ENCODE results near the gene TTI1. TPM values are rescaled to one million over a fixed set of nuclear protein-coding genes. Genes with fewer than 3 reads are reported as not detected.
A peak's percentile ranks its signal among the peaks of the same experiment; 100 is the strongest.

Gene TTI1
- total RNA-seq, 1 experiment from 2014 or later, result 37.4 TPM

GRCh38 chr20:37947943-37948342 lies 85.3 kb downstream of the TTI1 start:
- no peak overlapping the region for H4K5ac ChIP-seq (ENCODE audit: insufficient read length, low read depth, low read length)
- Mint-ChIP-seq H3K27ac (no peak overlapping the region; a peak in 1 of 7 replicates), H3K4me3 (no peak overlapping the region), H3K4me1 (peaks cover 0 to 5% of the 10 kb centered on the region in 2 experiments; a peak in 1 of 4 replicates), H3K27me3 (ENCODE audit: low read depth) (peaks cover 5% of the 10 kb centered on the region), H3K9me3 (peaks cover 7 to 8% of the 10 kb centered on the region in 2 experiments; a peak in 3 of 5 replicates), H3K36me3 (ENCODE audit: insufficient read depth in 1 of 3, low read depth in 3 of 3) (peaks cover 0 to 7% (median 0%) of the 10 kb centered on the region in 3 experiments; a peak in 3 of 7 replicates)
- H3K27me3 ChIP-seq (ENCODE audit: insufficient read depth, low read length), result no peaks in the 10 kb centered on the region
- H3K4me1 ChIP-seq (ENCODE audit: insufficient read depth, low read length), result no peaks in the 10 kb centered on the region
- H3K4me2 ChIP-seq (ENCODE audit: insufficient read depth, insufficient read length, low read length), result no peak overlapping the region
- H4K91ac ChIP-seq (ENCODE audit: insufficient read length, low read depth, low read length), result no peak overlapping the region
- no peak overlapping the region for H3K56ac ChIP-seq (ENCODE audit: insufficient read length, low read depth, low read length)
- no peak overlapping the region for H2BK120ac ChIP-seq (ENCODE audit: low read depth, low read length, poor library complexity, severe bottlenecking)
- DNase-seq, result peak; percentile 11
- H3K14ac ChIP-seq (ENCODE audit: insufficient read depth, low read length), result no peak overlapping the region
- H2BK15ac ChIP-seq (ENCODE audit: low read depth, low read length), result no peak overlapping the region
- H3K27ac ChIP-seq (ENCODE audit: insufficient read length, low read depth, low read length), result no peak overlapping the region
- no peak overlapping the region for H2AFZ ChIP-seq (ENCODE audit: low read length)
- no peak overlapping the region for H3K18ac ChIP-seq (ENCODE audit: insufficient read length, low read depth, low read length)
- no peak overlapping the region for H2BK5ac ChIP-seq (ENCODE audit: insufficient read length, low read length)
- H4K20me1 ChIP-seq (ENCODE audit: control insufficient read depth, insufficient read depth, insufficient read length), result no peaks in the 10 kb centered on the region
- H2BK12ac ChIP-seq (ENCODE audit: insufficient read length, low read depth, low read length), result no peak overlapping the region
- H2BK20ac ChIP-seq (ENCODE audit: low read depth, low read length, poor library complexity, severe bottlenecking), result no peak overlapping the region
- no peak overlapping the region for H3T11ph ChIP-seq (ENCODE audit: low read length)
- H3K23me2 ChIP-seq (ENCODE audit: insufficient read length, low read depth, low read length, poor library complexity, severe bottlenecking), result no peaks in the 10 kb centered on the region
- no peak overlapping the region for H4K8ac ChIP-seq (replicated peaks; ENCODE audit: insufficient read length, low read depth, low read length)
- no peak overlapping the region for H3K23ac ChIP-seq (ENCODE audit: insufficient read length, low read depth, low read length)
- no peak overlapping the region for H3K4ac ChIP-seq (ENCODE audit: low read depth, low read length)
- no peaks in the 10 kb centered on the region for H3K79me2 ChIP-seq (ENCODE audit: insufficient read depth, low read length)
- H3K9ac ChIP-seq (ENCODE audit: extremely low read depth, insufficient read length, low read length), result no peak overlapping the region
- no CpG with 5 or more reads among the region's 6 CpGs for WGBS (ENCODE audit: extremely low coverage, insufficient read length, low lambda C conversion rate)
- no peak for TF ChIP-seq CTCF (conservative IDR thresholded peaks at IDR 0.05)
- no peak overlapping the region for H2AK5ac ChIP-seq (ENCODE audit: insufficient read length, low read length)
- no peaks in the 10 kb centered on the region for H3K79me1 ChIP-seq (ENCODE audit: insufficient read depth, low read depth, low read length, poor library complexity, severe bottlenecking)
- H3K9me3 ChIP-seq (ENCODE audit: control insufficient read depth, low read depth, low read length), result no peaks in the 10 kb centered on the region

Data from H9 (cell line).